HepG2 (cell line): ENCODE measurements around the gene HJURP. TPM values are rescaled to one million over a fixed set of nuclear protein-coding genes. Genes with fewer than 3 reads are reported as not detected.

Experiments used
- ARHGAP35 ChIP-seq: sonication (generic); formaldehyde crosslinking; IDR thresholded peaks from 2 replicates; pipeline ENCODE4 v1.9.0; 2022; ENCODE audit warnings: mild to moderate bottlenecking, inconsistent platforms, moderate library complexity, missing genetic modification reagents, borderline replicate concordance
- BHLHE40 ChIP-seq: IDR thresholded peaks from 2 replicates; pipeline ENCODE4 v1.6.1; 2011; ENCODE audit warnings: low read length, improper control_type of control experiment
- CBX1 ChIP-seq: IDR thresholded peaks from one replicate; pipeline ENCODE4 v1.6.1; 2016; ENCODE audit warnings: antibody characterized with exemption, low read depth
- CCDC6 ChIP-seq: sonication (generic); formaldehyde crosslinking; IDR thresholded peaks from 2 replicates; pipeline ENCODE4 v1.8.1; 2022; ENCODE audit warnings: mild to moderate bottlenecking, missing genetic modification reagents, moderate library complexity
- CREM ChIP-seq, 2 experiments: sonication (generic) in 1 of 2; formaldehyde crosslinking in 1 of 2; IDR thresholded peaks; 2 replicates each; pipeline versions ENCODE4 v1.4.0 to v1.6.1; 2016 to 2020; ENCODE audit warnings: antibody characterized with exemption in 1 of 2, mild to moderate bottlenecking in 1 of 2, missing genetic modification reagents in 1 of 2
- FOXJ3 ChIP-seq: sonication (generic); formaldehyde crosslinking; IDR thresholded peaks from 2 replicates; pipeline ENCODE4 v1.4.0; 2020; ENCODE audit warnings: missing genetic modification reagents, mild to moderate bottlenecking, borderline replicate concordance
- FOXM1 ChIP-seq: sonication (generic); formaldehyde crosslinking; IDR thresholded peaks from 2 replicates; pipeline ENCODE4 v1.5.0; 2020; ENCODE audit warnings: missing genetic modification reagents
- HDAC1 ChIP-seq: sonication (generic); formaldehyde crosslinking; IDR thresholded peaks from 2 replicates; pipeline ENCODE4 v1.5.1; 2020; ENCODE audit warnings: mild to moderate bottlenecking, missing genetic modification reagents
- HDAC6 ChIP-seq: fragments of 200-600 bp; sonication (generic); IDR thresholded peaks from 2 replicates; pipeline ENCODE4 v1.7.0; 2017; ENCODE audit warnings: mild to moderate bottlenecking, antibody characterized with exemption, low read length, low read depth
- KLF11 ChIP-seq: IDR thresholded peaks from 2 replicates; pipeline ENCODE4 v1.6.1; 2016; ENCODE audit warnings: missing compliant biosample characterization
- MIXL1 ChIP-seq: IDR thresholded peaks from 2 replicates; pipeline ENCODE4 v1.6.1; 2016
- NFKB2 ChIP-seq: sonication (generic); formaldehyde crosslinking; IDR thresholded peaks from 2 replicates; pipeline ENCODE4 v1.4.0; 2020; ENCODE audit warnings: missing genetic modification reagents, borderline replicate concordance
- POGK ChIP-seq: sonication (generic); formaldehyde crosslinking; conservative IDR thresholded peaks from 2 replicates; pipeline ENCODE4 v1.8.0; 2022; ENCODE audit warnings: mild to moderate bottlenecking, moderate library complexity, missing genetic modification reagents
- REST ChIP-seq, 2 experiments: IDR thresholded peaks; 2 replicates each; pipeline ENCODE4 v1.6.1; 2011 to 2012; ENCODE audit warnings: low read length in 2 of 2, borderline replicate concordance in 1 of 2, low read depth in 1 of 2, mild to moderate bottlenecking in 1 of 2, moderate library complexity in 1 of 2
- RXRB ChIP-seq: IDR thresholded peaks from 2 replicates; pipeline ENCODE4 v1.6.1; 2016; ENCODE audit warnings: borderline replicate concordance, missing genetic modification reagents, missing compliant biosample characterization
- SIX1 ChIP-seq: sonication (generic); formaldehyde crosslinking; IDR thresholded peaks from 2 replicates; pipeline ENCODE4 v1.4.0; 2020; ENCODE audit warnings: missing genetic modification reagents, borderline replicate concordance
- SNAI1 ChIP-seq: sonication (generic); formaldehyde crosslinking; IDR thresholded peaks from 2 replicates; pipeline ENCODE4 v1.5.0; 2020; ENCODE audit warnings: mild to moderate bottlenecking, missing genetic modification reagents, borderline replicate concordance
- TSC22D2 ChIP-seq: sonication (generic); formaldehyde crosslinking; IDR thresholded peaks from 2 replicates; pipeline ENCODE4 v1.5.1; 2020; ENCODE audit warnings: missing genetic modification reagents, mild to moderate bottlenecking, borderline replicate concordance
- U2AF1 ChIP-seq: fragments of 200-400 bp; formaldehyde crosslinking; optimal IDR thresholded peaks from 2 replicates; pipeline ENCODE3; 2017; ENCODE audit warnings: mild to moderate bottlenecking, low read depth, low read length
- USF2 ChIP-seq, 2 experiments: sonication (generic) in 1 of 2; formaldehyde crosslinking in 1 of 2; IDR thresholded peaks; 2 replicates each; pipeline versions ENCODE4 v1.5.1 to v1.6.1; 2011 to 2020; ENCODE audit warnings: borderline replicate concordance in 1 of 2, low read depth in 1 of 2, low read length in 1 of 2, mild to moderate bottlenecking in 1 of 2, missing genetic modification reagents in 1 of 2, moderate library complexity in 1 of 2
- ZFX ChIP-seq: sonication (generic); formaldehyde crosslinking; IDR thresholded peaks from 2 replicates; pipeline ENCODE4 v1.4.0; 2020; ENCODE audit warnings: mild to moderate bottlenecking, low read depth, missing genetic modification reagents, moderate library complexity
- polyA plus RNA-seq, 8 experiments: library from polyadenylated mRNA; depleted of rRNA in 3 of 8; stranded (reverse) in 7 of 8; unstranded in 1 of 8; fragments of >200 nt; fragmentation: Illumina TruSeq in 4 of 8; extraction: Trizol in 4 of 8; gene quantifications; 2 replicates each; pipeline versions ENCODE4 v1.2.1 to v1.2.3, GENCODE V29; 2011 to 2016; ENCODE audit warnings: low read depth in 4 of 8, missing spikeins in 1 of 8, mixed read lengths in 1 of 8; ENCODE audit not compliant: insufficient read depth in 1 of 8
- total RNA-seq, 5 experiments: library from RNA; depleted of rRNA; stranded (reverse); fragments of >200 nt; fragmentation: Illumina TruSeq; extraction: Trizol; gene quantifications; 2 replicates each; pipeline ENCODE4 v1.2.3, GENCODE V29; 2016; ENCODE audit warnings: low read depth in 1 of 5

The HJURP gene
- total and polyA plus RNA-seq, 2 of the 13 experiments (the other 11 are each of a cell fraction or from before 2014, with no cell fraction given), result 36.3 to 43.9 TPM

GRCh38 chr2:233854241-233854981 is at the start of gene HJURP (continued):
- TF ChIP-seq SNAI1 (CRISPR knock-in tag) (0 out of 2 replicates have a peak, but pooled peaks have one; percentile 29), MIXL1 (CRISPR knock-in tag) (no peak), FOXM1 (peak; percentile 97), HDAC6 (no peak), CBX1 (peak; percentile 67), USF2 (IDR thresholded peaks at IDR 0.05; ENCODE audit: low read depth, low read length) (no peak), USF2 (CRISPR knock-in tag; IDR thresholded peaks at IDR 0.05; ENCODE audit: borderline replicate concordance) (no peak), TSC22D2 (CRISPR knock-in tag) (0 out of 2 replicates have a peak, but pooled peaks have one; percentile 51), FOXJ3 (CRISPR knock-in tag) (no peak), CREM (IDR thresholded peaks at IDR 0.05) (peak; percentile 66), CREM (CRISPR knock-in tag; IDR thresholded peaks at IDR 0.05) (no peak; the same call in 1 of the 2 replicates), BHLHE40 (0 out of 2 replicates have a peak, but pooled peaks have one; percentile 27), REST (IDR thresholded peaks at IDR 0.05; ENCODE audit: borderline replicate concordance in 1 of 2, low read depth in 1 of 2, low read length in 2 of 2) (no peak; a peak in 1 of 4 replicates), SIX1 (CRISPR knock-in tag) (no peak), KLF11 (CRISPR knock-in tag) (peak; percentile 51; the same call in 1 of the 2 replicates), U2AF1 (peak; percentile 75), POGK (CRISPR knock-in tag) (peak; percentile 85), RXRB (CRISPR knock-in tag) (0 out of 2 replicates have a peak, but pooled peaks have one; percentile 25), NFKB2 (peak; percentile 57; the same call in 1 of the 2 replicates), ARHGAP35 (peak; percentile 70), CCDC6 (peak; percentile 99), ZFX (peak; percentile 93), HDAC1 (CRISPR knock-in tag) (peak; percentile 99)
